Sciatic nerve (tissue), 1 donor: ENCODE results near the gene THOC3. TPM values are rescaled to one million over a fixed set of nuclear protein-coding genes. Genes with fewer than 3 reads are reported as not detected.

ENCODE experiments used
- total RNA-seq: library from RNA; stranded (reverse); fragmentation: NEBNext Ultra II Directional; extraction: Animal tissue kit (Norgen Biotek cat#: 25700); gene quantifications from one replicate; pipeline ENCODE4 v1.2.1, GENCODE V29; 2021
- donor health status: DM: no; HTN: no; CAD: no.

Gene THOC3
- total RNA-seq, 1 donor from 2014 or later: 20.1 TPM

Other genes with a start within 250 kb of the THOC3 start
- not detected for gene CPLX2, start 96.7 kb downstream of the THOC3 start, total RNA-seq